ENCODE results near the gene TCP1.
"Not testable (repeated sequence)": the region's sequence is repeated elsewhere in the genome, so short reads cannot be mapped to it uniquely, and the experiment has no call there.

Gene TCP1

GRCh38 chr6:159816775-159817174 is 27.4 kb upstream of the TCP1 start:
- DNase-seq: peak; percentile 65

DNA sequence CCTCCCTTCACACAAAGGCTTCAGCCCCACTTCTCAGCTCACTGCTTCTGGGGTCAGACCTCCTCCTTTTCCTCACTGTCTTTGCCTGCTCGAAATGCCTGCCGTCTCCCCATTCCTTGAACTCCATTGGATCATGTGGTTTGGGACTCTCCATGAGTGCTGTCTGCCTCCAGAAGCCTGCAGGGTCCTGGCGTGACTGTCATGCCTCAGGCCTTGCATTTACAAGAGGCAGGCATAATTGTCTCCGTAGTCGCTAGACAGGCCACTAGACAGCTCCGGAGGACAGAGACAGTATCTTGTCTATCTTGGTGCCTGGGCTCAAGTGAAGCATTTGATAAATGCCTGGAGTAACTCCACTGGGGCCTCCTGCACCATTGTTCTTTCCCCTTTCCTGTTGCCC is 26.0 kb upstream of the TCP1 start:
- no peak for DNase-seq

DNA sequence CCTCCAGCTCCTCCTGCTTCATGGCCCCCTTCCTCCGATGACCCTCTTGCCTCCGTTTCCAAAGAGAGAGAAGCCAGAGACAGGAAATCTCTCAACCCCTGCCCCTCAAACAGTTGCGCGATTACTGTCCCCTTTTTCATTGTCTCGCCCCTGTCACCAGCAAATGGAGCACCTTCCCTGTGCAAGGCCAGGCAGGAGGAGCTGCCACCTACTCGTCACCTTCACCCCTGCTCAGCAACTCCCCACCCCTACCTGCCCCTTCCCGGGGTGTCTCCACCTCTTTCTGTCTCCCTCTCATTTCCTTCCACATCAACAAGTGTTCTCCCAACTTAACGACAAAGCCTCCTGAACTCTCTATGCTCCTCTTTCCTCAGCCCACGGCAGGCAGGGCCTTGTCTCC is 24.4 kb upstream of the TCP1 start:
- no peak for DNase-seq

- no peak for DNase-seq
Measured at GRCh38 chr6:159809149-159809548, 19.7 kb upstream of the TCP1 start.

DNA sequence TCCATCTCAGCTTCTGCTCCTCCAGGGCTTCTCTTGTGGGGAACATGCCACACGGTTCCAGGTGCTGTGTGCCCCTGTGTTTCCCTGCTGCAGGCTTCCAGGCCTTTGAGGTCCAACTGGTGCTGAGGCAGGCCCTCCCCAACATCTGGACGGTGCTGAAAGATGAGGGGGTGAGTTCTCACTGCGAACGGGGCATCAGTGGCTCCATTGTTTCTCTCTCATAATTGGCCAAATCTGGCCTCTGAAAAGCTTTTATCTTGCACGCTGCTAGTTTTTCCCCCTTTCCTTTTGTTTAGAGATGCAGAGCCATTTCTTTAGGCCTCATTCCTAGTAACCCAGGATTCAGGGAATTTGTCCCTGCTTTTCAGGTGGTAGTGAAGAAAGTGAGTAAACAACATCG is 19.2 kb upstream of the TCP1 start:
- DNase-seq: no peak

- no peak for DNase-seq
Measured at GRCh38 chr6:159807150-159807858, 17.9 kb upstream of the TCP1 start.

GRCh38 chr6:159806021-159806458 is 16.6 kb upstream of the TCP1 start:
- peak; percentile 52 for DNase-seq

DNA sequence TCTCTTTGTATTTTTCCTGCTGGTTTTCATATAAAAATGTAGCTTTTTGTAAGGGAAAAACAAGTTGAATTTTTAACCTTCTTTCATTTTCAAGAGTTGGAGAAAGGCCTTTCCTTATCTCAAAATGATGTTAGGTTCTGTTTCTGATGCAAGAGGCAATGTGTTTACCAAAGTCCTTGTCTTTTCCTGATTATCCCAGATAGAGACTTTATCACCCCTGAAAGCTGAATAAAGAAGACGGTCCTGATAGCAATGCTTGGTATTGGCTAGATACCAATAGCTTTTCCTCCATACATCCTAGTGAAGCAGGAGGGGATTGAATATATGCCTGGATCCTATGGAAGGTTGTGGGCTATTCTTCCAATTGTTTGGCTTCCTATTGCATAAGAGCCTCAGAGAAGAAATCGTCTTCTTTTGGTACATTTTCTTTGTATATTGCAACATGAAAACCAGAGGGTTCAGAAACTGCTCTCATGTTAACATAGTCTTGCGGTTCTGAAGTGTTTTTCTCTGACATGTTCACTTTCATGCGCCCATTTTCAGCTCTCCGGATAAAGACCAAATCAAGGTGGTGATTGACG is 16.1 kb upstream of the TCP1 start:
- DNase-seq: no peak

DNA sequence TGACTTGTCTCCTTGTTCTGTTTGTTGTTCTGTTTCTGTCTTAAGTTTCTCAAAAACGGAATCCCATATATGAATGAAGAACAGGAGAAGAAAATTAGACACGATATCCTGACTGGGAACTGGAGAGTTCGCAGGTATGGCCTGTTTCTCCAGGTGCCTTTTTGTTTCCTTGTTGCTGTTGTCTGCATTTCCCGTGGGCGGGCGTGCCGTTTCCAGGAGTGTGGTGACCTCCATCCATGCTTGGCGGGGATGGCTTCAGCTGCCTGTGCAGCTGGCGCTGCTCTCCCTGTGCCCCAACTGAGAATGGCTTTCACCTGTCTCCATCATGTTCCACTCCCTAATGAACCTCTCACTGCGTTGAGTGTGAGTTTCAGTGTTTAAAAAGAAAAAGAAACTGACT is 15.1 kb upstream of the TCP1 start:
- no peak for DNase-seq

GRCh38 chr6:159801935-159802334 is 12.5 kb upstream of the TCP1 start:
- peak; percentile 40 for DNase-seq

- DNase-seq: no peak
Measured at GRCh38 chr6:159800141-159800865, 10.9 kb upstream of the TCP1 start, which contains the start of gene PNLDC1. Gene PNLDC1 (plus strand): TSS chr6:159800276. CDS start chr6:159800308, 32 bp downstream.

- no peak for DNase-seq
Measured at GRCh38 chr6:159797554-159797953, 8.2 kb upstream of the TCP1 start.

DNA sequence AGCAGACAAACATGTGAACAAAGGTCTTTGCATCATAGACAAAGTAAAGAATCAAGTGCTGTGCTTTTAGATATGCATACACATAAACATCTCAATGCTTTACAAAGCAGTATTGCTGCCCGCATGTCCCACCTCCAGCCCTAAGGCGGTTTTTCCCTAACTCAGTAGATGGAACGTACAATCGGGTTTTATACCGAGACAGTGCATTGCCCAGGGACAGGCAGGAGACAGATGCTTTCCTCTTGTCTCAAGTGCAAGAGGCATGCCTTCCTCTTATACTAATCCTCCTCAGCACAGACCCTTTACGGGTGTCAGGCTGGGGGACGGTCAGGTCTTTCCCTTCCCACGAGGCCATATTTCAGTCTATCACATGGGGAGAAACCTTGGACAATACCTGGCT is 5.6 kb upstream of the TCP1 start:
- not testable (repeated sequence) for DNase-seq

GRCh38 chr6:159790956-159791598 is 1.7 kb upstream of the TCP1 start:
- peak; percentile 35 for DNase-seq

DNA sequence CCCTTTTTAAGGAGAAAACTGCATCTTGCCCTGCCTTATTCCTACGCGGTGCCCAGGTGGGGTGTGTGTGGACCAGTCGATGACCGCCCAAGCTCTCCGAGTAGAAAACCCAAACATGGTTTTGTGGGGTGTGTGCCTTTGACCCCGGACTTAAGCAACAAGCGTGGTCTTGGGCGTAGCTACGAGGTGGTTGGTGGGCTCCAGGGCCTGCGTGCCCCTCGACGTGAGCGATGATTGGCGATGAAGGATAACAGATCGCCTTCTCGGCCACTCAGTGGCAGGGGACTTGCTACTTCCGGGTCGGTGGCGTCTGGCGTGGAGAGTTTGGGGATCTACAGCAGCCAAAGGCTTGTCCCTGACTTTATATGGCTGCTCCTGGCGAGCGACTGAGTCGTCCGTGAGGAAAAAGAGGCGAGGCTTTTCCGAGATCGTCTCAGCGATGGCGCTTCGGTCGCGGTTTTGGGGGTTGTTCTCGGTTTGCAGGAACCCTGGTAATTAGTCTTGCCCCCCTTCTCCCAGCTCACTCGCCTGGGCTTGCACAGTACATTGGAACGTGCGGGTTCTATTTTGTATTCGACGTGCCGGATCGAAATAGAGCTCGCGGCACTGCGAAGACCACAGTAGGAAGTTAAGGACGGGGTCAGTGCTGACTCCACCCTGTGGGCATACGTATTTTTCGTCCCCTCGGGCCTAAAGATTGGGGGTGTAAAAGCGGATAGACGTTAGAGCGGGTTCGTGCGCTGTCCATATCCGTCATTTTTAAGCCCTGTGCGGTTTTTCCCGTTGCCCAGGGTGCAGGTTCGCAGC is 950 bp upstream of the TCP1 start, which contains the start of gene MRPL18:
TSS of gene MRPL18 (plus strand) at position 319 of the 807 bp plus-strand sequence. CDS start at position 440, 121 bp downstream.
- peak; percentile 99 for DNase-seq

DNA sequence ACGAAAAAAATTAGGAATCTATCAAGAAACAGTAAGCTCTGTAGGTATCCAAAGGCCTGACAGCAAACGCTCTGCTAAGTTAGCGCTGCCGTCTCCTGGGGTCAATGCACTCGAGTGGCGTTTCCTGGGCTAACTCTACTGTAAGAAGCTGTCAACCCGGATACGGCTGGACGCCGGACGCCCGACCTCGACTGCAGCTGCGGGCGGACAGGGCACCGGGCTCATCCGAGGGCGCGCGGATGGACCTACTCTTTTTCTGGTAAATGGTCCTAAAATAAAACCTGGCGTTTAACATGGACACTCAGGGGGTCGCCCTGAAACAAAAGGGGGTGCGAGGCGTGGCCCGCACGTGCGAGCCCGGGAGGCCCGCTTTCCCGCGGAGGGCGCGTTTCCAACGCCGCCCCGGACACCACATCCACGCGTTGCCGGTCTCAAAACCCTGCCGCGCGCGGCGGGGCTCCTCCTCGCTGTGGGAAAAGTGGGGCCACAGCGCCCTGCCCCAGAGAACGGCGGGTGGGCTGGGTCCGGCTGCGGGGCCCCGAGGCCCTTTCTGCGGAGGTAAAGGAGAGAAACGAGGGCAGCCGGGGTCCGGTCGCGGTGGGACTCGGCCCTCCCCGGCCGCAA is 537 bp downstream of the TCP1 start:
- peak; percentile 61 for DNase-seq

- DNase-seq: no peak
Measured at GRCh38 chr6:159788276-159788675, 1.1 kb downstream of the TCP1 start.

- DNase-seq: no peak
Measured at GRCh38 chr6:159778542-159779103, 10.8 kb downstream of the TCP1 start.

DNA sequence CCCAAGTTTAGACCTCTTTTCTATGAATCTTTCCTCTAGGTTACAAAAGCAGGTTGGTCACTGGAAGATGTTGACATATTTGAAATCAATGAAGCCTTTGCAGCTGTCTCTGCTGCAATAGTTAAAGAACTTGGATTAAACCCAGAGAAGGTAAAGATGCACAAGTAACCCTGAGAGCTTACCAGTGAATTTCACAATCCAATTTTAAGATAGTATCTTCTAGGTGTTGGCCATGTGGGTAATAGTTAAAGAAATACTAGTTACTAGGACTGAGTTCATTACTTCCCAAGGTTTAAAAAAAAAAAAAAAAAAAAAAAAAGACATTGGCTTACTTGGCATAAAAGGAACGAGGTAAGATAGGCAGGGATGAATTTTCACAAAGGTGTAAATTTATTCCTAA is 11.3 kb downstream of the TCP1 start:
- DNase-seq: no peak

- no peak for DNase-seq
Measured at GRCh38 chr6:159777240-159777904, 12.0 kb downstream of the TCP1 start.

GRCh38 chr6:159772196-159772595 is 17.2 kb downstream of the TCP1 start:
- DNase-seq: no peak

All from hematopoietic multipotent progenitor cell treated with erythropoietin and hydrocortisone succinate and interleukin-3 and kit ligand, for 4 days (in vitro differentiated cells).